HCT116 (cell line): ENCODE measurements around the gene STXBP5L. TPM values are rescaled to one million over a fixed set of nuclear protein-coding genes. Genes with fewer than 3 reads are reported as not detected.

Experiments used
- ATAC-seq: fragments of 200-7000 bp; cut with Tn5 transposase; 2 replicates; pipeline ENCODE4 v1.9.1; 2020; ENCODE audit warnings: mild to moderate bottlenecking, moderate library complexity
- BruUV-seq: library from RNA; stranded (reverse); fragments of 400-500 nt; replicated peaks from 2 replicates; lab custom pipeline; 2021; lab: Mats Ljungman, UMichigan
- CTCF ChIA-PET: fragments of 300-600 bp; sonication (Branson Sonifier 250); formaldehyde crosslinking; loops from one replicate; lab custom pipeline; 2021; ENCODE audit warnings: antibody characterized with exemption; lab: Charles Lee
- POLR2A ChIA-PET: fragments of 300-600, 350-600 bp; sonication (Branson Sonifier 250); formaldehyde crosslinking; loops from one replicate; lab custom pipeline; 2021; ENCODE audit warnings: antibody characterized with exemption; lab: Charles Lee
- RAD21 ChIA-PET, 2 experiments: fragments of 300-600 bp; sonication (Branson Sonifier 250); formaldehyde crosslinking; loops; one replicate each; lab custom pipeline; 2023; ENCODE audit warnings: low total read pairs in 2 of 2; ENCODE audit not compliant: uncharacterized antibody in 2 of 2, unreplicated experiment in 2 of 2, low non-redundant PET in 1 of 2; lab: Charles Lee
- DNase-seq: peaks from one replicate; pipeline ENCODE4 v3.0.0-alpha.2; 2010; ENCODE audit warnings: low read depth, low spot score
- H2AFZ ChIP-seq: fragments of 200-600 bp; shearing (Covaris generic), sonication (generic); 2 replicates; pipeline ENCODE4 v1.6.1; 2017; ENCODE audit warnings: low read depth, mixed run types, mixed read lengths, antibody characterized with exemption, low read length; ENCODE audit not compliant: poor library complexity, severe bottlenecking
- H3K27ac ChIP-seq: 2 replicates; pipeline ENCODE4 v1.5.1; 2012; ENCODE audit warnings: low read depth, low read length
- H3K27me3 ChIP-seq: fragments of 200-600 bp; sonication (generic); 2 replicates; pipeline ENCODE4 v1.6.1; 2016; ENCODE audit warnings: mixed run types, low read length, mixed read lengths; ENCODE audit not compliant: insufficient read depth
- H3K36me3 ChIP-seq, 2 experiments: fragments of 200-500 bp in 1 of 2; fragments of 200-600 bp in 1 of 2; sonication (Bioruptor generic) in 1 of 2; sonication (generic) in 1 of 2; 2 replicates each; pipeline versions ENCODE4 v1.5.1 to v1.6.1; 2014 to 2016; ENCODE audit warnings: low read length in 2 of 2, inconsistent platforms in 1 of 2, mixed read lengths in 1 of 2, mixed run types in 1 of 2; ENCODE audit not compliant: insufficient read depth in 2 of 2, control insufficient read depth in 1 of 2
- H3K4me1 ChIP-seq, 2 experiments: fragments of 200-600 bp in 1 of 2; sonication (generic) in 1 of 2; 2 replicates each; pipeline versions ENCODE4 v1.5.1 to v1.6.1; 2012 to 2017; ENCODE audit warnings: low read length in 2 of 2, inconsistent platforms in 1 of 2, mild to moderate bottlenecking in 1 of 2, mixed read lengths in 1 of 2, mixed run types in 1 of 2, moderate library complexity in 1 of 2; ENCODE audit not compliant: insufficient read depth in 2 of 2, control insufficient read depth in 1 of 2
- H3K4me2 ChIP-seq: fragments of 200-600 bp; sonication (generic); 2 replicates; pipeline ENCODE4 v1.6.1; 2017; ENCODE audit warnings: mixed run types, low read length, mixed read lengths
- H3K4me3 ChIP-seq, 2 experiments: fragments of 200-600 bp in 1 of 2; sonication (generic) in 1 of 2; replicated peaks in 1 of 2; 2 replicates each; pipeline ENCODE4 v1.5.1; 2011 to 2016; ENCODE audit warnings: low read length in 2 of 2, control low read depth in 1 of 2, low read depth in 1 of 2, mild to moderate bottlenecking in 1 of 2, mixed read lengths in 1 of 2, mixed run types in 1 of 2
- H3K79me2 ChIP-seq: fragments of 200-600 bp; sonication (generic); 2 replicates; pipeline ENCODE4 v1.6.1; 2017; ENCODE audit warnings: mild to moderate bottlenecking, mixed run types, low read length, moderate library complexity, mixed read lengths; ENCODE audit not compliant: insufficient read depth
- H3K9ac ChIP-seq: fragments of 200-600 bp; sonication (generic); 2 replicates; pipeline ENCODE4 v1.6.1; 2016; ENCODE audit warnings: low read length, mixed read lengths
- H3K9me2 ChIP-seq: fragments of 200-600 bp; sonication (generic), shearing (Covaris generic); 2 replicates; pipeline ENCODE4 v1.6.1; 2017; ENCODE audit warnings: mixed run types, mild to moderate bottlenecking, moderate library complexity; ENCODE audit not compliant: insufficient read depth
- H3K9me3 ChIP-seq, 2 experiments: fragments of 200-500 bp in 1 of 2; fragments of 200-600 bp in 1 of 2; sonication (Bioruptor generic) in 1 of 2; sonication (generic) in 1 of 2; 2 replicates each; pipeline ENCODE4 v1.6.1; 2014 to 2017; ENCODE audit warnings: low read length in 2 of 2, mixed read lengths in 2 of 2, inconsistent platforms in 1 of 2, low read depth in 1 of 2, mild to moderate bottlenecking in 1 of 2, mixed run types in 1 of 2, moderate library complexity in 1 of 2; ENCODE audit not compliant: control insufficient read depth in 1 of 2, insufficient read depth in 1 of 2
- H4K20me1 ChIP-seq: fragments of 200-600 bp; sonication (generic), shearing (Covaris generic); 2 replicates; pipeline ENCODE4 v1.6.1; 2017; ENCODE audit warnings: mixed run types, mild to moderate bottlenecking, moderate library complexity; ENCODE audit not compliant: insufficient read depth
- ELF1 ChIP-seq: IDR thresholded peaks from 2 replicates; pipeline ENCODE4 v1.6.1; 2012; ENCODE audit warnings: low read depth, borderline replicate concordance
- EZH2phosphoT487 ChIP-seq: fragments of 200-600 bp; IDR thresholded peaks from 2 replicates; pipeline ENCODE4 v1.6.1; 2018; ENCODE audit warnings: antibody characterized with exemption, borderline replicate concordance
- JUND ChIP-seq: IDR thresholded peaks from 2 replicates; pipeline ENCODE4 v1.6.1; 2012
- MAX ChIP-seq: IDR thresholded peaks from 2 replicates; pipeline ENCODE4 v1.6.1; 2012
- POLR2A ChIP-seq: IDR thresholded peaks from 2 replicates; pipeline ENCODE4 v1.7.0; 2011; ENCODE audit warnings: borderline replicate concordance; ENCODE audit not compliant: insufficient read depth, insufficient read length; ENCODE audit errors: extremely low read depth
- POLR2AphosphoS5 ChIP-seq: IDR thresholded peaks from 2 replicates; pipeline ENCODE4 v1.6.1; 2011; ENCODE audit warnings: mild to moderate bottlenecking, low read depth, low read length, moderate library complexity
- REST ChIP-seq: IDR thresholded peaks from 2 replicates; pipeline ENCODE4 v1.6.1; 2012; ENCODE audit warnings: low read depth
- SIN3A ChIP-seq: IDR thresholded peaks from 2 replicates; pipeline ENCODE4 v1.6.1; 2012; ENCODE audit warnings: low read depth
- SP1 ChIP-seq: IDR thresholded peaks from 2 replicates; pipeline ENCODE4 v1.6.1; 2012; ENCODE audit warnings: low read depth
- YY1 ChIP-seq: IDR thresholded peaks from 2 replicates; pipeline ENCODE4 v1.6.1; 2011; ENCODE audit warnings: low read length, low read depth, moderate library complexity, mild to moderate bottlenecking; ENCODE audit not compliant: insufficient replicate concordance; ENCODE audit errors: extremely low read depth
- ZFX ChIP-seq: fragments of 450-650 bp; IDR thresholded peaks from 2 replicates; pipeline ENCODE4 v1.6.1; 2017
- intact Hi-C: fragments of 100-400 bp; cut with micrococcal nuclease; formaldehyde crosslinking; loops from 2 replicates; pipeline ENCODE4 v1.10.0; 2022
- total RNA-seq: library from RNA; stranded (reverse); gene quantifications from one replicate; pipeline ENCODE4 v1.2.1, GENCODE V29; 2021; ENCODE audit not compliant: unreplicated experiment
- TF ChIP-seq, protein P1 (sequence below): IDR thresholded peaks from 2 replicates; pipeline ENCODE4 v1.6.1; 2011; ENCODE audit warnings: mild to moderate bottlenecking, low read length, moderate library complexity; ENCODE audit not compliant: insufficient replicate concordance; ENCODE audit errors: extremely low read depth

Gene STXBP5L
- total RNA-seq, 1 experiment from 2014 or later: not detected

DNA sequence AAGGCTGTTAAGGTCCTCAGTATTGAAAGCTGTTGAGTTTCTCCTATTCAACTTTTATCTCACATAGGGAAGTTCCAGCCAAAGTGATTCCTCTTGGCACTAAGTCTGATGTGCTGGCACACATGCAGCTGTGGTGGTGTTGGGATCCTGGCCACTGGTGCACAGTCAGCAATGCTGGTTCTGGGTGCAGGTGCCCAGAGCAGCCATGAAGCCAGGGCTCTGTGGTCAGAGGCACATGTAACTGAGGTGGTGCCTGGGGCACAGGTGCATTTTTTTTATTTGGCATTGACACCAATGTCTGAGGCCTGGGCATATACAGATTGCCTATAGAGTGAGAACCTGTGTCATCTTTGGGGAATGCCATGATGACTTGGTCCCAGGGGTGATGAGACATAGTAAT lies 366.4 kb downstream of the STXBP5L start:
- Histone ChIP-seq H4K20me1 (no peaks in the 10 kb centered on the region), H3K79me2 (no peaks in the 10 kb centered on the region), H3K4me1 (no peaks in the 10 kb centered on the region), H3K36me3 (no peaks in the 10 kb centered on the region), H3K9ac (no peak overlapping the region), H3K9me2 (no peaks in the 10 kb centered on the region), H3K4me3 (no peak overlapping the region), H2AFZ (no peak overlapping the region), H3K27ac (no peak overlapping the region), H3K9me3 (no peaks in the 10 kb centered on the region), H3K27me3 (no peaks in the 10 kb centered on the region), H3K4me2 (no peak overlapping the region)
- no TSS peak for BruUV-seq
- RAD21 ChIA-PET: no interaction called here
- no peak for TF ChIP-seq JUND
- no peak for TF ChIP-seq EZH2phosphoT487
- TF ChIP-seq ELF1: no peak
- TF ChIP-seq POLR2AphosphoS5: no peak
- TF ChIP-seq SP1: no peak
- TF ChIP-seq, protein P1, sequence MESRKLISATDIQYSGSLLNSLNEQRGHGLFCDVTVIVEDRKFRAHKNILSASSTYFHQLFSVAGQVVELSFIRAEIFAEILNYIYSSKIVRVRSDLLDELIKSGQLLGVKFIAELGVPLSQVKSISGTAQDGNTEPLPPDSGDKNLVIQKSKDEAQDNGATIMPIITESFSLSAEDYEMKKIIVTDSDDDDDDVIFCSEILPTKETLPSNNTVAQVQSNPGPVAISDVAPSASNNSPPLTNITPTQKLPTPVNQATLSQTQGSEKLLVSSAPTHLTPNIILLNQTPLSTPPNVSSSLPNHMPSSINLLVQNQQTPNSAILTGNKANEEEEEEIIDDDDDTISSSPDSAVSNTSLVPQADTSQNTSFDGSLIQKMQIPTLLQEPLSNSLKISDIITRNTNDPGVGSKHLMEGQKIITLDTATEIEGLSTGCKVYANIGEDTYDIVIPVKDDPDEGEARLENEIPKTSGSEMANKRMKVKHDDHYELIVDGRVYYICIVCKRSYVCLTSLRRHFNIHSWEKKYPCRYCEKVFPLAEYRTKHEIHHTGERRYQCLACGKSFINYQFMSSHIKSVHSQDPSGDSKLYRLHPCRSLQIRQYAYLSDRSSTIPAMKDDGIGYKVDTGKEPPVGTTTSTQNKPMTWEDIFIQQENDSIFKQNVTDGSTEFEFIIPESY: no peak
- TF ChIP-seq YY1: no peak
- TF ChIP-seq SIN3A: no peak
- TF ChIP-seq ZFX: no peak
- TF ChIP-seq POLR2A: no peak
- no peak for TF ChIP-seq MAX
- TF ChIP-seq REST: no peak
- no peak for ATAC-seq
- intact Hi-C loops: no loop called here
- DNase-seq: no peak
- CTCF ChIA-PET: no interaction called here
- POLR2A ChIA-PET: no interaction called here
